GM12865 (cell line): ENCODE data around the gene PTPRJ.

Experiments used
- DNase-seq: peaks from one replicate; pipeline ENCODE4 v3.0.0; 2010; ENCODE audit warnings: low read depth
- H3K4me3 ChIP-seq: 2 replicates; pipeline ENCODE4 v1.5.1; 2011; ENCODE audit warnings: mild to moderate bottlenecking, low read depth, low read length, control low read depth
- CTCF ChIP-seq: IDR thresholded peaks from 2 replicates; pipeline ENCODE4 v1.5.1; 2011; ENCODE audit warnings: low read length, control low read depth, low read depth, inconsistent platforms; ENCODE audit not compliant: insufficient read depth; ENCODE audit errors: missing control alignments

PTPRJ gene

DNA sequence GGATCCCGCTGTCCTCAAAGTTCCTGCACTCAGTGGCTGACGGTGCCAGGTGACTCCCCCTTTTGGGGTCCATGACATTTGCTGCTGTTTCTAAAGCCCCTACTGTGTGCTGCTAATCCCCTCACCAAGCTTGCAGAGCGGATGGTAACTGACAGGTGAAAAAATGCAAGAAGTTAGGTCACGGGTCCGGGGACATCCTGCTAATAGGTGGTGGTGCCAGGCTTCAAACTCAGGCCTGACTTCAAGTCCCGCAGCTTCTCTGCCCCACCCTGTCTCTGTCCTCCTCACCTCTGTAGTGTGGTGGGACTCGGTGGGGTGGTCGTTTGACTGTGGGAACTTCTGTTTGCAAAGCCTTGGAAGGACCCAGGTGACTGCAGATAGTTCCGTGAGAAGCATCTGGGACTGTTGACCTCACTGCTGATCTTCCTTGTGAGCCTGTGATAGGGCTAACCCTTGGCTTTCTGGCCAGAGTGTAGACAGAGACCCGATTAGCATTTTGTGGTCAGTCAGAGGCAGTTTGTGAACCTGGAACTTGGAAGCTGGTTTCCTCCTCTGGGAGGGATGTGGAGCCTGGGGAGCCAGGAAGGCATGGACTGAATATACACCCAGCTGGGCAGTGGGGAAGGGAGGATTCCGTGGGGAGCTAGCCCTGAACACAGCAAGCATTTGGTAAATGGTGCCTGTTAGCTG lies 120.8 kb downstream of the PTPRJ start:
- TF ChIP-seq CTCF = no peak
- no peak overlapping the region for H3K4me3 ChIP-seq
- DNase-seq = no peak

DNA sequence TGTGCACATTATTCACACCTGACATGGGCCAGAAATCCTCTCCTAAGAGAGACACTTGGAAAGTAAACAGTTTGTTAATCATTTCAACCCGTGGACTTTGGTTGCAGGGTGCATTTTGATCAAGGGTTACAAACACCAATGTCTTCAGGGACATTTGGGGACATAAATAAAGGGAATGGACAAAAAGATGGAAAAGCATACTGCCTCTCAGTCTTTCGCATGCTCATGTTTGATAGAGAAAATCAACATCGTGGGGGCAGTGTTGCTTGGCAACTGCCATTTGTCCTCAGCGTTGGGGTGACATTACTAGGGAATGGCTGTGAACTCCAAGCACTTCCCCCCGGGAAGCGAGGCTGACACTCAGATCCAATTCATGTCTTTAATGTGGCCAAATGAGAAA lies 121.6 kb downstream of the PTPRJ start:
- TF ChIP-seq CTCF = no peak
- H3K4me3 ChIP-seq = no peak overlapping the region
- no peak for DNase-seq

DNA sequence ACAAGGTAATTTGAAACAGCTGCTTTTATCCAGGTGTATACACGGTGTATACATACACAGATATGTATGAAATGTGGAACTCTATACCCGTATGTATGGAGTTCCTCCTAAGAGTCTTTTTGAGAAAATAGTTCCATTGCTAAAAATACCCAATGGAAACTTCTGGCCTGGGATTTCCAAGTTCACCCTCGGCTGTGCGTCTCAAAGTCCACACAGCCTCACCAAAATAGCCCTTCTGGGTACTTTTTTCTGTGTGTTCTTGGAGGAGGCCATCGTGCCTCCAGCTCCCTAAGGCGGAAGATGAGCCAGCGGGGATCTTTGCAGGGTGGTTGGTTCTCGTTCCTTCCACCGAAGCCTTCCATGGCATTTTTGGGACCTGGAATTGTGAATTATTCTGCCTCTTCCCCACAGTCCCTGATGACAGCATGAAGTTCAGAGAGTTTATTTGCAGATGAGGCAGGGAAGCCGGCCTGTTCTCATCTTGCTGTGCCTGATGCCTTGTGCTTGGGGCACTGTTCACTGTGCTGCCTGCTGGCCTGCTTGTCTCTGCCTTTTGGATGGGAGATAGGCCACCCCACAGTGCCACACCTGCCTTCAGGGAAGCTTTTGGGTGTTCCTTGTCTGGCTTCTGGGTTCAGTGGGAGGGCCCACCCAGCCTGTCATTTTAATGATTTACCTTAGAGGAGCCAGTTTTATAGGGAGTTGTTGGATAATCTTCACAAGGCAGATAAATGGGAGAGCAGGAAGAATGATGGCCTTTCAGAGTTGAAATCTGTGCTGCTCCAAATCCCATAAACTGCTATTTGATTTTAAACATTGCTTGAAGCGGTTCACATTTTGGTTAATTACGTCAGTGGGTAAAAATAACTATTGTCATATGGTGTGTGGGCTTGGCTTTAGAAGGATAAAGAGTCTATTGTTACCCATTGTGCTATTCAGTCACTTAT lies 123.5 kb downstream of the PTPRJ start:
- H3K4me3 ChIP-seq = no peak overlapping the region
- TF ChIP-seq CTCF = no peak
- no peak for DNase-seq

DNA sequence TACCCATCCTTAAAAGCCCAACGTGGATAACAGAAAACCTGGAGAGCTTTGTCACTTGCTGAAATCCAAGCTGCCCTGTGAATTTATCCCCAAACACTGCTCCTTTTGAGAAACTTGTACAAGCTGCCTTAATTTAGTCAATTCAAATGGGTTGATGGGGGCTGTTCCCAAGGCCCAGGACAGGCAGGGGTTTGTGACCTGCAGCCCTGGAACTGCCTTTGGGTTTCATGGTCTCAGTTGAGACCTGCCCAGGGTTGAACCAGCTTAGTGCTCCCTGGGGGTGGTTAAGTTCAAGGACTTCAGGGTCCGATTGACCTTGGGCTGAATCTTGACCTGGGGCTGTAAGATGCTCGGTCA lies 124.2 kb downstream of the PTPRJ start:
- H3K4me3 ChIP-seq = no peak overlapping the region
- DNase-seq = no peak
- TF ChIP-seq CTCF = no peak

GRCh38 chr11:48105096-48105990 lies 125.0 kb downstream of the PTPRJ start:
- no peak for DNase-seq
- no peak overlapping the region for H3K4me3 ChIP-seq
- no peak for TF ChIP-seq CTCF

DNA sequence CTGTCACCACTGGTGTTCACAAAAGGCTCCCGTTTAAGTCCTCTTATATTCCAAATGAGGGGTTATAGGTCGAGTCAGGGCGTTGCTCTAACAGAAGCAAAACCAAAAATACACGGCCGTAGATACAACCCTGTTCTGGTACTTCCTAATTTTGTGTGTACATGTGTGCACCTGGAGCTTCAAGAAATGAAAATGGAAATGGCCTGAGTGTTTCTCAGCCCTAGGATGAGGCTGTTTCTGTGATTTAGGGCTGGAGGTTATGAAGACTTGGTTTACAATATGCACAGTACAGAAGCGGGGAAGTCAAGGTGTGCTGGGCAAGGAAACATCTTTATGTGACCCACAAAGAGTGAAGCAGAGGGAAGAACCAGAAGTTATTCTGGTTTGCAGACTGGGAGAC lies 125.8 kb downstream of the PTPRJ start:
- no peak overlapping the region for H3K4me3 ChIP-seq
- TF ChIP-seq CTCF = no peak
- peak; percentile 48 for DNase-seq
